ENCODE results near the gene ALDH1L1.

Gene ALDH1L1

DNA sequence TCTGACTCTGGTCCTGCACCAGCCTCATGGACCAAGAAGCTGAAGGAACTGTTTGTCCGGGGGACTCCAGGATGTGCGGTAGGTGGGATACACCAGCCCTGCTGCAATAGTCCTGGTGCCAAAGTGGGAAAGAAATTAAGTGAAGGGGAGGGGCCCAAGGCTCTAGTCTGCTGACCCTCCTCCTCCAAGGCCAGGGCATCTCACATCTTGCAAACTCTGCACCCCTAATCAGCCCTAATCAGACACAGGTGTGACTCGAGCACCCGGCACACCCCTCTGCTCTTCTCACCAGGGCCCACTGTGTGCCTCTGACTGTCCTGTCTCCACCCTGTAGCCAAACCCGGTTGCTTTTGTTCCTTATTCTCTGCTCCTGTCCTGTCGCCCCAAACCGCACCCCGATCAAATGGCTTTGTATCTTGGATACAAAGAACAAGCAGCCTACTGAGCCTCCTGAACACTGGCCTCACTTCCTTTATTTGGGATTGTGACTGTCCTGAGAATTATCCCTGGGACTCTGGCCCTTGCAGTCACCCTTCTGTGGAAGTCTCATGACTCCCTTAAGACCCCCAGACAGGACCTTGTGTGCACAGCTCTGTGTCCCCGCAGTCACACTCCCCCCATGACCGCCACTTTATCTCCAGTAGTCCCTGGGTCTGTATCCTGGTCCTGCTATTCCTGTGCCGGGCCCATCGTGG is 69.8 kb downstream of the ALDH1L1 start:
- TF ChIP-seq, protein P1, sequence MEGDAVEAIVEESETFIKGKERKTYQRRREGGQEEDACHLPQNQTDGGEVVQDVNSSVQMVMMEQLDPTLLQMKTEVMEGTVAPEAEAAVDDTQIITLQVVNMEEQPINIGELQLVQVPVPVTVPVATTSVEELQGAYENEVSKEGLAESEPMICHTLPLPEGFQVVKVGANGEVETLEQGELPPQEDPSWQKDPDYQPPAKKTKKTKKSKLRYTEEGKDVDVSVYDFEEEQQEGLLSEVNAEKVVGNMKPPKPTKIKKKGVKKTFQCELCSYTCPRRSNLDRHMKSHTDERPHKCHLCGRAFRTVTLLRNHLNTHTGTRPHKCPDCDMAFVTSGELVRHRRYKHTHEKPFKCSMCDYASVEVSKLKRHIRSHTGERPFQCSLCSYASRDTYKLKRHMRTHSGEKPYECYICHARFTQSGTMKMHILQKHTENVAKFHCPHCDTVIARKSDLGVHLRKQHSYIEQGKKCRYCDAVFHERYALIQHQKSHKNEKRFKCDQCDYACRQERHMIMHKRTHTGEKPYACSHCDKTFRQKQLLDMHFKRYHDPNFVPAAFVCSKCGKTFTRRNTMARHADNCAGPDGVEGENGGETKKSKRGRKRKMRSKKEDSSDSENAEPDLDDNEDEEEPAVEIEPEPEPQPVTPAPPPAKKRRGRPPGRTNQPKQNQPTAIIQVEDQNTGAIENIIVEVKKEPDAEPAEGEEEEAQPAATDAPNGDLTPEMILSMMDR (IDR thresholded peaks at IDR 0.05; ENCODE audit: low read depth, low read length) = no peak
- Histone ChIP-seq H3K4me1 (no peaks in the 10 kb centered on the region), H3K4me3 (ENCODE audit: low read depth, low read length) (no peak overlapping the region), H3K27me3 (no peaks in the 10 kb centered on the region), H3K9me3 (no peaks in the 10 kb centered on the region), H3K36me3 (no peaks in the 10 kb centered on the region)
- DNase-seq = no peak

DNA sequence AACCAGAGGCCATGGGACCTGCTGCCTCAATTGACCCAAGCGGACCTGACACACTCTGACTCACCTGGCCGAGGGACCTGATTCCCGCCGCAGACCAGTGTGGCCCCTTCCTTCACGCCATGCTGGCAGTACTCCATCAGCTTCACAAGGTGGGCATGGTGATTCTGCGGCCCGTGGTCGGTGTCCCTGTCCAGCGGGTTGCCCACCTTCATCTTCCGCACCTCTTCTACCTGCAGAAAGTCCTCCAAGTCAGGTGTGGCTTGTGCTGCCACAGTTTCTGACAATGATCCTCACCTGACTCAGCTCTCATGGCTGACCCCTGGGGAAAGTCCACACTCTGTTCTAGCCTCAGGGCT is 70.5 kb downstream of the ALDH1L1 start:
- TF ChIP-seq, protein P1 (IDR thresholded peaks at IDR 0.05; ENCODE audit: low read depth, low read length) = no peak
- H3K36me3 ChIP-seq = no peaks in the 10 kb centered on the region
- H3K9me3 ChIP-seq = no peaks in the 10 kb centered on the region
- no peaks in the 10 kb centered on the region for H3K27me3 ChIP-seq
- DNase-seq = no peak
- H3K4me1 ChIP-seq = no peaks in the 10 kb centered on the region
- no peak overlapping the region for H3K4me3 ChIP-seq (ENCODE audit: low read depth, low read length)

DNA sequence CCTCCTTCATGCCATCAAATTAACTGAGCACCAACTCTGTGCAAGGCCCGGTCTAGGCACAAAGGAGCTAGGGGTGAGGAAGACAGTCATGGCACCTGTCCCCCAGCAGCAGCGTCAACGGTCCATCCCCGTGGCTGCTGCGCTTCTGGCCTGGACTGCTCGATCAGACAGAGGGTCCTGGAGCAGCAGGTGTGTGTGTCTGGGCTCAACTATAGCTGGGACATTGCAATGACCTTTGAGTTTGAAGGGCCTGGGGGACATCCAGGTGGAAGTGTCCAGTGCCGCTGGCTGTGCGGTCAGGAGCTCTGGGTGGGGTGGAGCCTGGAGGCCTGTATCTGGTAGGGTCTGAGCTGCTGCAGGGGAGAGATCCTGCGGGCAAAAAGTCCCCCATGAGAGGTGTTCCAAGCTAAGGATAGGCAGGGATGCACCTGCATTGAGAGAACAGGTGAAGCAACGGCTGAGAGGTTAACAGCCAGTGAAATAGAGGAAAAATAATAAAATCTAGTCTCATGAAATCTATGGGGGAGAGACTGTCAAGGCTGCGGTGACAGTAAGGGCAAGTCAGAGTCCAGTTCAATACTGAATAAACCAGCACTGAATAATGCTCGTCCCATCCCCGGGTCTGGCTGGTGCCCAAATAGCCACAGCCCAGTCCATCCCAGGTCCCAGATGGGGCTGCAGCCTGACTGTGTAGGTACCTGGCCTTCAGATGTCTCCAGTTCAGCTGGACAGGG is 71.1 kb downstream of the ALDH1L1 start:
- H3K4me1 ChIP-seq = no peaks in the 10 kb centered on the region
- H3K36me3 ChIP-seq = no peaks in the 10 kb centered on the region
- TF ChIP-seq, protein P1 (IDR thresholded peaks at IDR 0.05; ENCODE audit: low read depth, low read length) = no peak
- DNase-seq = no peak
- H3K27me3 ChIP-seq = no peaks in the 10 kb centered on the region
- H3K4me3 ChIP-seq (ENCODE audit: low read depth, low read length) = no peak overlapping the region
- no peaks in the 10 kb centered on the region for H3K9me3 ChIP-seq

DNA sequence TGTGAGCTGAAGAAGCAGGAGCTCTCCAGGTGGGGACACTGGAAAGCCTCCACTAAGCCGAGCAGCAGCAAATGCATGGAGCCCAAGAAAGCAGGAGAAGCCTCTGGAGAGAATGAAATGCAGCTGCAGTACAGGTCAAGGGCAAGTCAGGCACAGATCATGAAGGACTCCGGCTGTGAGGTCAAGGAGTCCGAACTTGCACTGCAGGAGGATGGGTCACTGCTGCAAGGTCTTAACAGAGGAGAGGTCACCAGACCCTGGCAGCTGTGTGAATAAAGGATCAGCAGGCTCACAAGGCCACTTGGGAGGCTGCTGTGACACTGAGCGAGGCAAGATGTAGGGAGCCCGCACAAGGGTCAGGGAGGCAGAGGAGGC is 71.7 kb downstream of the ALDH1L1 start:
- TF ChIP-seq, protein P1 (IDR thresholded peaks at IDR 0.05; ENCODE audit: low read depth, low read length) = no peak
- H3K36me3 ChIP-seq = no peaks in the 10 kb centered on the region
- no peak for DNase-seq
- no peaks in the 10 kb centered on the region for H3K4me1 ChIP-seq
- no peaks in the 10 kb centered on the region for H3K27me3 ChIP-seq
- no peaks in the 10 kb centered on the region for H3K9me3 ChIP-seq
- H3K4me3 ChIP-seq (ENCODE audit: low read depth, low read length) = no peak overlapping the region

DNA sequence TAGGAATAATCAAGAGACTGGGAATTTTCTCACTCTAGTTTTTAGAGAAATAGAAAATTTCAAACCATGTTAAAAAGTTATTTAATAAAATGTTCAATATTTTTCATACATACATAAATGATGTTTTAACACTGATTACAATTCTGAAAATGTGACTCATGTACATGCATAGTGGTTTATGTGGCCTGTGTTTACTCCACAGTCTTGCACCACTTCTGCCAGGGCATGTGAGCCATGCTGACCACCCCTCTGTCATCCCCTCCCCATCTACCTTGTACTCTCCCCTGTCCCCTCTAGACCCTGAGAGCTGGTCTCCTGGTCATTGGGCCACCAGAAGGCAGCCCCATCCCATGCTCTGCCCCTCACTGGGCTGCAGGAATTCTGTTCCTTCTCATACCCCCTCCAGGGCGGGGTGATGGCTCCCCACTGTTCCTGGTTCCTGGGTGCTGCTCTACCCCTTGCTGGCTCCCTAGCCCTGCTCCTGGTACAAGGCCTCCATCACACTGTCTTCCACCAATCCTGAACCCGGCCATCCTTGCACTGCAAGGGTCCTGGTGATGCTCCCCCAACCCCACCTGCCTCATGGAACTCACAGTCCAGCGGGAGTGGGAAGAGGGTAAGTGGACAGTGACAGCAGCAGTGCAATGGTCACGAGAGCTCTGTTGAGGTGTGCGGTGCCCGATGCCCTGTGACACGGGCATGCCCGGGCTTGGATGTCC is 72.3 kb downstream of the ALDH1L1 start:
- Histone ChIP-seq H3K27me3 (no peaks in the 10 kb centered on the region), H3K4me1 (no peaks in the 10 kb centered on the region), H3K4me3 (ENCODE audit: low read depth, low read length) (no peak overlapping the region), H3K9me3 (no peaks in the 10 kb centered on the region), H3K36me3 (no peaks in the 10 kb centered on the region)
- DNase-seq = no peak
- TF ChIP-seq, protein P1 (IDR thresholded peaks at IDR 0.05; ENCODE audit: low read depth, low read length) = no peak

All from BE2C (cell line).